GM19395 (cell line): ENCODE results near the gene PARP3.
A peak's percentile ranks its signal among the peaks of the same experiment; 100 is the strongest.

Source experiments
- ATAC-seq: cut with Tn5 transposase; IDR thresholded peaks from one replicate; pipeline ENCODE4 v1.9.1; 2021; ENCODE audit warnings: mild to moderate bottlenecking, moderate library complexity; ENCODE audit not compliant: unreplicated experiment

Gene PARP3

DNA sequence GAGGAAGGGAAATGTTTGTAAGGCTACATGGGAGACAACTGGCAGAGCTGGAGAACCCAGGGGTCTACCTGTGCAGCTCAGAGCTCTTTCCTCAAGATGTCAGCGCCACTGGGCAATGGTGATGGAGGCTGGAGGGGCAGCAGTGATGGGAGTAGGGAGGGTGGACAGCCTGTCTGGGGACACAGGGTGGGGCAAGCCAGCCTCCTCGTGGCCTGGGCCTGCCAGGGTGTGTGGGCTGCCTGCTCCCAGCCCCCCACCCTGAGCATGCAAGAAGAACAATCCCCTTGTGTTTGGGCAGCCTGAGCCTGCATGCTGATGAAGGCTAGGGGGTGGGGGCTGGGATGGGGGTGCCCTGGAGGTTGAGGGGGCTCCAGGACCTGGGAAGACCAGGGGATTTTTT is 23.9 kb downstream of the PARP3 start:
- ATAC-seq: no peak

GRCh38 chr3:51966486-51966885 is 24.3 kb downstream of the PARP3 start:
- ATAC-seq: no peak

DNA sequence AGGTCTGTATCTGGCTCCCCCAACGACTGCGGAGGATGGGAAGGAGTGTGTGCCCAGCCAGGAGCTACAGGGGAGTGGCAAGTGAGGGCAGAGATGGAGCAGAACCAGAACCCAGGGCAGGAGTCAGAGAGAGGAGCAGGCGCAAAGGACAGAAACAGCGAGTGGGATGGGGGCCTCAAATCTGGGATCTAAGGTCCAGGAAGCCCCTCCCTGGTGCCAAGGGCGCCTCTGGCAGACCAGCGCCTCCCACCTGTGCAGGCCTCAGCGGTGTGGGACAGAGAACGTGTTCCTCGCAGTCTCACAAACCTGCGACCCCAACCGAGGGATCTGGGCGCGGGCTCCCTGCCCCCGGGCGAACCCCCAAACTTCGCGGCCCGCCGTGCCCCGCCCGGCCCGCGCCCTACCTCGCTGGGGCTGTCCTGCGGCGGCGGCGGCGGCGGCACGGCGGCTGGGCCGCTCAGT is 24.8 kb downstream of the PARP3 start:
- ATAC-seq: peak; percentile 48

DNA sequence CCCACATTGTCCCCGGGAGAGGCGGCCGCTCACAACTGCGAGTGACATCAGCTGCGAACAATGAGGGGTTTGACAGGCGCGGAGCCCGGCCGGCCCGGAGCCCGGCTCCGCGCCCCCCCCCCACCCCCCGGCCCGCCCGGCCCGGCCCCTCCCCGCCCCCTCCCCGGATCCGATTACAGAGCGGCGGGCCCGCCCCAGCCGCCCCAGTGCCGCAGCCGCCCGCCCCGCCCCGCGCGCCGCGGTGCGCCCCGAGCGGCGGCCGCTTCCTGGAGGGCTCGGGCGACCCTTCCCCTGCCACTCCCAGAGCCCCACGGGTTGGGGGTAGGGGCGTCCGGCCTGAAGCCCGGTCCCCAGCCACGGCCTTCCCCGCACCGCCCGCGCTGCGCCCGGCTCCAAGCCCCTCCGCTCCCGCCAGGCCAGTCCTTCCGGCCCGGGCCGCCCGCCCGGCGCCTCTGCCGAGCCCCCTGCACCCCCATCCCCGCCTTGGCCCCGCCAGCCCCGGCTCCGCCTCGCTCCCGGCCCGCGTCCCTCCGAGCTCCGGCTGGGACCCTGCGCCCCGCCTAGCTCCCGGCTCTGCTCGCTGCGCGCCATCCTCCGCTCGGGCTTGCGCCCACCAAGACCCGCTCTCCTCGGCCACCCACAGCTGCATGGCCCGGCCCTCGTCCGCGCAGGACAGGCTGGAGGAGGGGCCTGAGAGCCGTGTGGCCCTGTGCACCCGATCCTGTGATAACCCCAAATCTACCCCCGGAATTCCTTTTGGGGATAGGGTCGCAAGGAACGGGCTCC is 25.4 kb downstream of the PARP3 start, which contains the start of gene PCBP4:
Gene PCBP4 (minus strand): TSS at position 71 of the 786 bp plus-strand sequence. CDS start 6,214 bp downstream, outside the sequence.
- peak; percentile 59 for ATAC-seq

DNA sequence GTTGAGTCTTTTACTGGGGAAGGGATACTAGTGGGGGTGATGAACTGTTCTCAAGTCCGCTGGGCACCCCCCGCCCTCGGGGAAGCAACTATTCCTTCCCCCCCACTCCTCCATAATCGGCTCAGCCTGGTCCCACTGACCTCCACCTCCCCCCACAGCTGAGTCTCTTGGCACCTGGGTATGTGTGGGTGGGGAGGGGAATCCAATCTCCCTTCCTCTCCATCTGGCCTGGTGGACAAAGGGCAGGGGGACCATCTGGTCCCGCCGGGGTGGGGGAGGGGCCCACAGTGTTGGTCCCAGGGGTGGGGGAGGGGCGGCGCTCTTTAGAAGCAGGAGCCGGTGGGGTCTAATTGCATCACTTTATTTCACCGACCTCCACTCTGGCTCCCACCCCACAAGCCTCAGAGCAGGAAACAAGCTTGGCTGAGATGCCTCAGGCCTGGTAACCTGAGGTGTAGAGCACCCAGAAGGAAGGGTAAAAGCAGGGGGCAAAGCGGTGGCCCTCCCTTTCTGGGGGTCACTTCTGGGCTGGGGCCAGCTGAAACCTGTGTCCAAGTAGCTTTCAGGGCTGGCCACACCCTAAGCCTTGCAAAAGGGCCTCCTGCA is 26.1 kb downstream of the PARP3 start:
- ATAC-seq: no peak

DNA sequence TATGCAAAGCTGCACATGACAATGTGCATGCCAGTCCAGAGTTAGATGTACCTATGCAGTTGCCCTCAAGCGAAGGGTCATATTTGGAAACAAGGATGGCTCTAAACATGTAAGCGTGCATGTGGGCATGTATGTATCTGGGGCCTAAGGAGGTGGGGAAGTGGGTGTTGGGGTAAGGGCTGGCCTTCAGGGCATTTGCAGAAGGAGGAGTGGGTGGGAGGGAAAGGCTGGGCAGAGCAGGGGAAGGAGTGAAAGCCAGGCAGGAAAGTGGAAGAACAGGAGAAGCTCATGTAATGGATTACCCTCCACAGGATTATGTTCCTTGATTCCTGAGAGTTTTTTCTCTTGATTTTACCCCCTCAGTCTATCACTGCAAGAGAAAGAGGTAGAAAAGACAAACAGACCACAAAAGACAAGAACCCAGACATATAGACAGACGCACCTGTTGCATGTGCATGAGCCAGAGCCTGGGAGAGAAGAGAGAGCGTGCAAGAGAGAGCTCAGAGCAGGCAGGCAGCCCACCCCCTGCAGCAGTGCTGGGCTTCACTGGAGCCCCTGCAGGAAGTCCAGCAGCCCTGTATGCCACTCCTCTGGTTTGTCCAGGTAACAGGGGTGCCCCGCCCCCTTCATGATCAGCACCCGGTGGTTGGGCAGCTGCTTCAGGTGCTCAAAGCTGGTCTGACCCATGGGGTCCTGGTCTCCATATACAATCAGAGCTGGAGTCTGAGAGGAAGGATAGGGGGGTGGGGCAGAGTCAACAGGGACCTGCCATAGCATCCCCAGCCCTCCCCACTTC is 26.9 kb downstream of the PARP3 start:
- ATAC-seq: no peak

GRCh38 chr3:51969841-51970240 is 27.7 kb downstream of the PARP3 start:
- ATAC-seq: no peak

- ATAC-seq: no peak
Observed at GRCh38 chr3:51970606-51971300, 28.6 kb downstream of the PARP3 start.

- no peak for ATAC-seq
Observed at GRCh38 chr3:51971350-51971749, 29.2 kb downstream of the PARP3 start.

- ATAC-seq: peak; percentile 23
Observed at GRCh38 chr3:51974277-51974962, 32.3 kb downstream of the PARP3 start.

DNA sequence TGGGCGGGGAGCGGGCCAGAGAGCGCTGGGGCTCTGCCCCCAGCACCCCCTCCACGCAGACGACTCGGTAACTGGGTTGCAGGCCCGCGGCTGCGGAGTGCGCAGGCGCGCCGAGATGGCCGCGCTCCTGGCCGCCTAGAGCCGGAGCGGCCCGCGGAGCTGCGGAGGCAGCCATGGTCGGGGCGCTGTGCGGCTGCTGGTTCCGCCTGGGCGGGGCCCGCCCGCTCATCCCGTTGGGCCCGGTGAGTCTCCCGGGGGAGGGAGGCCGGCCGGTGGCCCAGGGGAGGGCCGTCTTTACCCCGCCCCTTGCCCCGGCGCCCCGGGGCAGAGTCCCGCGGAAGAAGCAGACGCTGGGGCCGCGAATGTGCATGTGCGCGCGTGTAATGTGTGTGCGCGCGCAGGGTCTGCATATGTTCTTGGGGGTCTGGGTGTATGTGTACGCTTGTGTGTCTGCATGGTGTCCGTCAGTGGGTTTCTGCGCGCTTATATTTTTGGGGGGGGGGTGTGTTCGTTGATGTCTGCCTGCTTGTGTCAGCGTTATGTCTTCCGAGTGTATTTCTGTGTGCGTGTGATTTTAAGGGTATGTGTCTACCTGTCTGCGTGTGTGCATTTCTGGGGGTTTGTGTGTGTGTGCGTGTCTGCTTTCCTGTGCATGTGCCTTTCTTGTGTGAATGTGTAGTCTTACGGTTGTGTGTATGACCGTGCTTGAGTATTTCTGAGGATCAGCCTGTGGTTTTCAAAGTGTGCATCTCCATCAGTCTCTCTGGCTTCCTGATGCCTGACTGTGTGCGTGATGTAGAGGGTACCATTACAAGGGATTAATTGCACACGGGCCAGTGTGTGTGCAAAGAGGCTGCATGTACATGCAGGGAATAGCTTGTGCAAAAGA is 33.0 kb downstream of the PARP3 start, which contains the start of gene ABHD14A:
Gene ABHD14A (plus strand): TSS at position 102 of the 889 bp plus-strand sequence. CDS start 72 bp downstream, at position 174.
- ATAC-seq: peak; percentile 56

DNA sequence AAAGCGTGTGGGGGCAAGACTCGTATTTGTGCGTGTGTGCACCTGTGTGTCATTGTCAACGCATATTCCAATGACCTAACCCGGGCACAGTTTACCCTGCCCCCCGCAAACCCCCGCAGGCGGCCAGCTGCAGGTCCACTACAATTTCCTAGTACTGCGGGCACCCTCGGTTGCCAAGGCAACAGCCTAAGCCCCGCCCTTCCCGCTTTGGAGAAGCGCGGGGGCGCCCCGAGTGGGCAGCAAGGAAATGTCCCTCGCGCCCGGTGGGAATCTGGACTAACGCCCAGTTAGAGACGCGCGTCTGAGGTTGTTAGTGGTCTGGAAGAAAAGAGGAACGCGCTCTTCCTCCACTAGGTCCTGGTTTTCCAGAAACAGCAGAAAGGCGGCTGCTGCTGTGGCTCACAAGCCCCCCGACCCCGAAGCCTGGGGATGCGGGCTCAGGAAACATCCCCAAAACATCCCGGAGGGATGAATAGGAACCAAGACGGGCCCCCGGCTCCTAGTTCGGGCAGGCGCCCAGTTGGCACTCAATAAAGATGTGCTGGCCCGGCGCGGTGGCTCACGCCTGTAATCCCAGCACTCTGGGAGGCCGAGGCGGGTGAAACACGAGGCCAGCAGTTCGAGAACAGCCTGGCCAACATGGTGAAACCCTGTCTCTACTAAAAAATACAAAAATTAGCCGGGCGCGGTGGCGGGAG is 33.8 kb downstream of the PARP3 start:
- no peak for ATAC-seq

GRCh38 chr3:51977446-51978142 is 35.4 kb downstream of the PARP3 start:
- no peak for ATAC-seq

GRCh38 chr3:51978143-51978502 is 36.0 kb downstream of the PARP3 start:
- ATAC-seq: no peak

GRCh38 chr3:51980253-51980652 is 38.1 kb downstream of the PARP3 start:
- no peak for ATAC-seq

DNA sequence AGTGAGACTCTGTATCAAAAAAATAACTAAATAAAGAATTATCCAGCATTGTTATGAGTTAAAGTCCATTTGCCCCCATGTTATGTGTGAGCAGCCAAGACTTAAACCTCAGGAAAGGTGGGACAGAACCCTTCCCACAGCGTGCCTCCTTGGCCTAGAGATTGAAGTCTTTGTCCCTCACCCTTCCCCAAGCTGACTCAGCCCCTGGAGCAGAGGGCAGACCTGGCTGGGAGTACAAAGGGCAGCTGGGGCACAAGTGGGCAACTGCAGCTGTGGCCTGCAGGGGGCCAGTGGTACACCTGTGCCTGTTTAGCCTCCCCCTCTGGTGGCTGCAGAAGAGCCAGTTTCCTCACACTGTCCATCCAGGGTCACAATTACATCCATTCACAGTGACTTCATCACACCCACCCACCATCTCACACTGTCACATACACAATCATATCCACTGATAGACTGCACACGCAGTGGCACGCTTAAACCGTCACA is 40.2 kb downstream of the PARP3 start:
- peak; percentile 54 for ATAC-seq

DNA sequence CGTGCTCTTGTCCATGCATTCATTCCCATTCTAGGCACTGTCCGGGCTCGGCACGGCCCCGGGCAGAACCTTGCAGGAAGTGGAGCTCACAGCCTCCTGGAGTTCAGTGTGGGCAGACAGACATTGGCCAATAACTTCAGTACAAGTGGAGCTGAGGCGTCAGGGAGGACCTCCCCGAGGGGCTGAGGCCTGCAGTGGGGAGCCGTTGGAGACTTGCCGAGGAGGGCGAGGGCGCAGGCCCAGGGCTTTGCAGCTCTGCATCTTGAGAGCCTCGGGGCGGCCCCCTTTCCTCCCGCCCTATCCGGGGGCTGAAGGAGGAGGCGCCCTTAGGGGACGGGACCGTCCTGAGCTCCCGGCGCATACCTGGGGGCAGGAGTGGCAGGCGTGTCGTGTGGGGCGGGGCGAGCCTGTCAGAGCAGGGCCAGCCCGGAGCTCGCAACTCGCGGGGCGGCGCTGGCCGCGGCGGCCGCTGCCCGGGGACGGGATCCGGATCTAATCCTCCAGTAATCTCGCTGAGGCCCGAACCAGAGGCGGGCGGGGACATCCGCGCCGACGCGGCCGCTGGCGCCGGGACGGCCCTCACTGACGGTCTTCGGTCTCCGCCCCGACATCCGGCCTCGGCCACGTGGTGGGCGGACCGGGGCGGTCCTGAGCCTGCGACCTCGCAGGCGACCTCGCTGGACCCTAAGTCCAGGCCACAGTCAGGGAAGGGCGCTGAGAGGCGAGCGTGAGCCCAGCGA is 40.8 kb downstream of the PARP3 start, which contains the start of gene ACY1:
Gene ACY1 (plus strand): TSS at position 698 of the 740 bp plus-strand sequence. CDS start 530 bp downstream, outside the sequence.
- peak; percentile 79 for ATAC-seq
